GM23248 (cell line): ENCODE data around the gene DCAF4L1.

Experiments used
- EZH2 ChIP-seq: fragments of 200-600 bp; sonication (generic); IDR thresholded peaks from 2 replicates; pipeline ENCODE4 v1.6.1; 2018; ENCODE audit warnings: antibody characterized with exemption, mild to moderate bottlenecking; ENCODE audit not compliant: insufficient read depth, poor library complexity, severe bottlenecking
- EZH2phosphoT487 ChIP-seq: fragments of 200-600 bp; sonication (generic); IDR thresholded peaks from 2 replicates; pipeline ENCODE4 v1.6.1; 2018; ENCODE audit warnings: antibody characterized with exemption, moderate library complexity, mild to moderate bottlenecking, low read depth; ENCODE audit not compliant: insufficient read depth

DNA sequence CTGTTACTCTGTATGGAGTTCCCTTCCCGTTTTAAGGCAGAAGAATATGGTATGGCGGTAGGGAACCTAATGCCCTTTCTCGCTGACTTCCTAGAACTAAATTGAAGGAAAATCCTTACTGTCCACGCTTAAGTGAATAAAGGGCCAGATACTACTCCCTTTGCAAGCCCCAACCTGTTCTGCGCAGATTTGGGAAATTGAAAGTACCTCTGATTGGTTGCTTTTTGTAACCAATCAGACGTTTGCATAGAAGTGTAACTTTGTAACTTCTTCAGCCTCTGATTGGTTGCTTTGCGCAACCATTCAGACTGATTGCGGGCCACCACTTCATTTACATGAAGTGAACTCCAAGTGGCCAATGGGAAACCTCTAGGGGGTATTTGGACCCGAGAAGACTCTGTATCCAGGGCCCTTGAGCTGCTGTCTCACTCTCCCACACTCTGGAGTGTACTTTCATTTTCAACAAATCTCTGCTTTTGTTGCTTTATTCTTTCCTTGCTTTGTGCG, 47.5 kb upstream of the DCAF4L1 start:
- TF ChIP-seq EZH2 (no peak), EZH2phosphoT487 (no peak)
